Activated CD4-positive, alpha-beta T cell treated with anti-CD3 and anti-CD28 coated beads, Interleukin-2, amount 10 ng/mL, durations not matched to agents 24 days and 14 days (primary cell): ENCODE data around the gene FAM9C. TPM values are rescaled to one million over a fixed set of nuclear protein-coding genes. Genes with fewer than 3 reads are reported as not detected.

Experiments
- DNase-seq: peaks from one replicate; pipeline ENCODE4 v3.0.0; 2022
- H3K27ac Mint-ChIP-seq: one replicate; pipeline ENCODE4 v1.8.0; 2022; ENCODE audit warnings: mild to moderate bottlenecking, mixed read lengths
- H3K27me3 Mint-ChIP-seq: one replicate; pipeline ENCODE4 v1.8.0; 2022; ENCODE audit warnings: mixed read lengths
- H3K36me3 Mint-ChIP-seq: one replicate; pipeline ENCODE4 v1.8.0; 2022; ENCODE audit warnings: low read depth, mild to moderate bottlenecking, mixed read lengths
- H3K4me1 Mint-ChIP-seq: one replicate; pipeline ENCODE4 v1.8.0; 2021; ENCODE audit warnings: mixed read lengths
- H3K4me3 Mint-ChIP-seq: one replicate; pipeline ENCODE4 v1.8.0; 2022; ENCODE audit warnings: mild to moderate bottlenecking, moderate library complexity, mixed read lengths
- H3K9me3 Mint-ChIP-seq: one replicate; pipeline ENCODE4 v1.8.0; 2021; ENCODE audit warnings: mixed read lengths
- intact Hi-C: fragments of 100-400 bp; cut with micrococcal nuclease; formaldehyde crosslinking; loops from one replicate; pipeline ENCODE4 v1.15.1; 2023
- total RNA-seq: library from RNA; stranded (reverse); gene quantifications from 2 replicates; pipeline ENCODE4 v1.2.3, GENCODE V29; 2022

The FAM9C gene
- total RNA-seq, 1 donor from 2014 or later = not detected

- Mint-ChIP-seq H3K27ac (peak overlapping the region; percentile 95), H3K4me3 (peak overlapping the region; percentile 60), H3K4me1 (peaks cover 56% of the 10 kb centered on the region), H3K9me3 (no peaks in the 10 kb centered on the region), H3K36me3 (no peaks in the 10 kb centered on the region), H3K27me3 (no peaks in the 10 kb centered on the region)
- intact Hi-C loops = loop anchor here (5.0 kb wide), 2 partner anchors 166 to 486 kb away; no protein-coding TSS in a partner anchor
- no peak for DNase-seq
Measured at GRCh38 chrX:13001097-13001496, 43.3 kb downstream of the FAM9C start.

- peak; percentile 78 for DNase-seq
- peak overlapping the region; percentile 95 for H3K27ac Mint-ChIP-seq
- no peaks in the 10 kb centered on the region for H3K27me3 Mint-ChIP-seq
- H3K36me3 Mint-ChIP-seq = no peaks in the 10 kb centered on the region
- H3K4me3 Mint-ChIP-seq = peak overlapping the region; percentile 75
- intact Hi-C loops = loop anchor here (1.0 to 5.0 kb wide), 4 partner anchors 76 to 487 kb away; no protein-coding TSS in a partner anchor
- peaks cover 55% of the 10 kb centered on the region for H3K4me1 Mint-ChIP-seq
- H3K9me3 Mint-ChIP-seq = no peaks in the 10 kb centered on the region
Measured at GRCh38 chrX:13000301-13000811, 44.1 kb downstream of the FAM9C start.

- DNase-seq = peak; percentile 85
- intact Hi-C loops = loop anchor here (1.0 to 2.0 kb wide), 5 partner anchors 13 to 87 kb away; partner anchors contain the start of gene TMSB4X
- Mint-ChIP-seq H3K9me3 (no peaks in the 10 kb centered on the region), H3K27ac (peak overlapping the region; percentile 95), H3K4me3 (peak overlapping the region; percentile 75), H3K36me3 (no peaks in the 10 kb centered on the region), H3K4me1 (peaks cover 47% of the 10 kb centered on the region), H3K27me3 (no peaks in the 10 kb centered on the region)
Measured at GRCh38 chrX:12999422-12999821, 45.0 kb downstream of the FAM9C start.

GRCh38 chrX:12997906-12998687 is 46.3 kb downstream of the FAM9C start:
- H3K9me3 Mint-ChIP-seq = no peaks in the 10 kb centered on the region
- no peak for DNase-seq
- no peaks in the 10 kb centered on the region for H3K27me3 Mint-ChIP-seq
- H3K4me1 Mint-ChIP-seq = peaks cover 47% of the 10 kb centered on the region
- H3K36me3 Mint-ChIP-seq = peaks cover 2% of the 10 kb centered on the region
- intact Hi-C loops = loop anchor here (1.0 to 2.0 kb wide), 4 partner anchors 13 to 89 kb away; no protein-coding TSS in a partner anchor
- H3K27ac Mint-ChIP-seq = peak overlapping the region; percentile 88
- H3K4me3 Mint-ChIP-seq = peak overlapping the region; percentile 71

- DNase-seq = no peak
- Mint-ChIP-seq H3K27ac (peak overlapping the region; percentile 85), H3K36me3 (peaks cover 2% of the 10 kb centered on the region), H3K27me3 (no peaks in the 10 kb centered on the region), H3K9me3 (no peaks in the 10 kb centered on the region), H3K4me3 (no peak overlapping the region), H3K4me1 (peaks cover 43% of the 10 kb centered on the region)
- intact Hi-C loops = no loop called here
Measured at GRCh38 chrX:12996934-12997435, 47.4 kb downstream of the FAM9C start.

GRCh38 chrX:12994321-12994720 is 50.1 kb downstream of the FAM9C start:
- H3K27ac Mint-ChIP-seq = no peak overlapping the region
- H3K36me3 Mint-ChIP-seq = peaks cover 2% of the 10 kb centered on the region
- peaks cover 35% of the 10 kb centered on the region for H3K4me1 Mint-ChIP-seq
- intact Hi-C loops = no loop called here
- H3K27me3 Mint-ChIP-seq = no peaks in the 10 kb centered on the region
- H3K9me3 Mint-ChIP-seq = no peaks in the 10 kb centered on the region
- DNase-seq = no peak
- no peak overlapping the region for H3K4me3 Mint-ChIP-seq

- Mint-ChIP-seq H3K4me3 (no peak overlapping the region), H3K36me3 (peaks cover 2% of the 10 kb centered on the region), H3K9me3 (no peaks in the 10 kb centered on the region), H3K27ac (no peak overlapping the region), H3K4me1 (peaks cover 35% of the 10 kb centered on the region), H3K27me3 (no peaks in the 10 kb centered on the region)
- intact Hi-C loops = no loop called here
- no peak for DNase-seq
Measured at GRCh38 chrX:12993826-12994225, 50.6 kb downstream of the FAM9C start.

GRCh38 chrX:12992544-12993118 is 51.8 kb downstream of the FAM9C start:
- DNase-seq = no peak
- H3K27ac Mint-ChIP-seq = peak overlapping the region; percentile 56
- intact Hi-C loops = no loop called here
- peaks cover 29% of the 10 kb centered on the region for H3K4me1 Mint-ChIP-seq
- no peaks in the 10 kb centered on the region for H3K27me3 Mint-ChIP-seq
- H3K4me3 Mint-ChIP-seq = no peak overlapping the region
- peaks cover 2% of the 10 kb centered on the region for H3K36me3 Mint-ChIP-seq
- H3K9me3 Mint-ChIP-seq = no peaks in the 10 kb centered on the region

GRCh38 chrX:12991575-12991974 is 52.8 kb downstream of the FAM9C start:
- intact Hi-C loops = no loop called here

GRCh38 chrX:12989461-12989860 is 55.0 kb downstream of the FAM9C start:
- no peaks in the 10 kb centered on the region for H3K27me3 Mint-ChIP-seq
- H3K36me3 Mint-ChIP-seq = peaks cover 10% of the 10 kb centered on the region
- H3K9me3 Mint-ChIP-seq = no peaks in the 10 kb centered on the region
- no peak overlapping the region for H3K4me3 Mint-ChIP-seq
- no peak overlapping the region for H3K27ac Mint-ChIP-seq
- no peak for DNase-seq
- intact Hi-C loops = loop anchor here (5.0 kb wide), 1 partner anchor 37 kb away; no protein-coding TSS in a partner anchor
- peaks cover 37% of the 10 kb centered on the region for H3K4me1 Mint-ChIP-seq

More at GRCh38 chrX:12991575-12991974, 52.8 kb downstream of the FAM9C start:
- Mint-ChIP-seq H3K27me3 (no peaks in the 10 kb centered on the region), H3K4me1 (peaks cover 29% of the 10 kb centered on the region), H3K9me3 (no peaks in the 10 kb centered on the region), H3K4me3 (no peak overlapping the region), H3K27ac (no peak overlapping the region), H3K36me3 (peaks cover 6% of the 10 kb centered on the region)
- DNase-seq = no peak

- Mint-ChIP-seq H3K27ac (no peak overlapping the region), H3K9me3 (no peaks in the 10 kb centered on the region), H3K4me3 (no peak overlapping the region), H3K4me1 (peaks cover 42% of the 10 kb centered on the region), H3K36me3 (peaks cover 9% of the 10 kb centered on the region), H3K27me3 (no peaks in the 10 kb centered on the region)
- intact Hi-C loops = loop anchor here (5.0 kb wide), 1 partner anchor 36 kb away; no protein-coding TSS in a partner anchor
- DNase-seq = no peak
Measured at GRCh38 chrX:12988797-12989196, 55.6 kb downstream of the FAM9C start.

- Mint-ChIP-seq H3K4me3 (no peak overlapping the region), H3K36me3 (peaks cover 8% of the 10 kb centered on the region), H3K9me3 (no peaks in the 10 kb centered on the region), H3K4me1 (peaks cover 50% of the 10 kb centered on the region), H3K27me3 (no peaks in the 10 kb centered on the region), H3K27ac (no peak overlapping the region)
- intact Hi-C loops = loop anchor here (5.0 kb wide), 1 partner anchor 36 kb away; no protein-coding TSS in a partner anchor
- no peak for DNase-seq
Measured at GRCh38 chrX:12987900-12988594, 56.4 kb downstream of the FAM9C start.

GRCh38 chrX:12987340-12987739 is 57.1 kb downstream of the FAM9C start:
- Mint-ChIP-seq H3K27me3 (no peaks in the 10 kb centered on the region), H3K27ac (peak overlapping the region; percentile 94), H3K9me3 (no peaks in the 10 kb centered on the region), H3K4me1 (peaks cover 56% of the 10 kb centered on the region), H3K4me3 (no peak overlapping the region), H3K36me3 (peaks cover 8% of the 10 kb centered on the region)
- no peak for DNase-seq
- intact Hi-C loops = loop anchor here (5.0 kb wide), 1 partner anchor 35 kb away; no protein-coding TSS in a partner anchor
